Fibroblast of lung (primary cell): ENCODE results near the gene CRYBG1. TPM values are rescaled to one million over a fixed set of nuclear protein-coding genes. Genes with fewer than 3 reads are reported as not detected.
A peak's percentile ranks its signal among the peaks of the same experiment; 100 is the strongest.

Experiments
- DNase-seq, 2 donors: peaks; one replicate each; pipeline versions ENCODE4 v3.0.0 to v3.0.0-alpha.2; 2010; ENCODE audit warnings: low read depth in 2 of 2
- H2AFZ ChIP-seq: 2 replicates; pipeline ENCODE4 v1.5.1; 2012; ENCODE audit warnings: low read length, control low read depth, inconsistent platforms
- H3K27ac ChIP-seq: 2 replicates; pipeline ENCODE4 v1.5.1; 2011; ENCODE audit warnings: low read length, control low read depth; ENCODE audit not compliant: insufficient read depth
- H3K27me3 ChIP-seq: 2 replicates; pipeline ENCODE4 v1.5.1; 2011; ENCODE audit warnings: mild to moderate bottlenecking, low read length; ENCODE audit not compliant: control insufficient read depth, insufficient read depth
- H3K36me3 ChIP-seq: 2 replicates; pipeline ENCODE4 v1.5.1; 2011; ENCODE audit warnings: low read length; ENCODE audit not compliant: control insufficient read depth, insufficient read depth
- H3K4me1 ChIP-seq: 2 replicates; pipeline ENCODE4 v1.5.1; 2011; ENCODE audit warnings: low read length; ENCODE audit not compliant: control insufficient read depth, insufficient read depth; ENCODE audit errors: extremely low read depth
- H3K4me2 ChIP-seq: 2 replicates; pipeline ENCODE4 v1.5.1; 2011; ENCODE audit warnings: low read length, control low read depth; ENCODE audit not compliant: insufficient read depth; ENCODE audit errors: extremely low read depth
- H3K4me3 ChIP-seq, 4 experiments: fragments of 200-600 bp in 1 of 4; sonication (generic) in 1 of 4; replicated peaks in 1 of 4; 2 replicates each; pipeline ENCODE4 v1.5.1; 2011 to 2016; ENCODE audit warnings: low read length in 4 of 4, low read depth in 3 of 4, mild to moderate bottlenecking in 3 of 4, control low read depth in 2 of 4, inconsistent platforms in 1 of 4, mixed read lengths in 1 of 4; ENCODE audit not compliant: insufficient read depth in 1 of 4; ENCODE audit errors: control extremely low read depth in 1 of 4
- H3K79me2 ChIP-seq: 2 replicates; pipeline ENCODE4 v1.5.1; 2012; ENCODE audit warnings: mild to moderate bottlenecking, low read length, inconsistent platforms; ENCODE audit not compliant: control insufficient read depth, insufficient read depth
- H3K9ac ChIP-seq: 2 replicates; pipeline ENCODE4 v1.5.1; 2011; ENCODE audit warnings: mild to moderate bottlenecking, low read length, control low read depth; ENCODE audit not compliant: insufficient read depth
- H3K9me3 ChIP-seq: 2 replicates; pipeline ENCODE4 v1.5.1; 2012; ENCODE audit warnings: low read depth, low read length; ENCODE audit not compliant: control insufficient read depth, insufficient read depth
- H4K20me1 ChIP-seq: 2 replicates; pipeline ENCODE4 v1.5.1; 2011; ENCODE audit warnings: low read length; ENCODE audit not compliant: control insufficient read depth, insufficient read depth; ENCODE audit errors: extremely low read depth
- EZH2 ChIP-seq: IDR thresholded peaks from 2 replicates; pipeline ENCODE4 v1.5.1; 2012; ENCODE audit warnings: low read length, control low read depth, mild to moderate bottlenecking; ENCODE audit errors: missing control alignments
- polyA plus RNA-seq, 2 donors: library from polyadenylated mRNA; depleted of rRNA in 1 of 2; stranded (reverse) in 1 of 2; unstranded in 1 of 2; fragments of >200 nt; gene quantifications; 2 replicates each; pipeline ENCODE4 v1.2.1, GENCODE V29; 2011 to 2012; ENCODE audit warnings: missing spikeins in 1 of 2
- total RNA-seq: library from RNA; depleted of rRNA; stranded (reverse); fragments of >200 nt; gene quantifications from 2 replicates; pipeline ENCODE4 v1.2.1, GENCODE V29; 2014
- TF ChIP-seq, protein P1 (sequence below), 2 donors: IDR thresholded peaks in 1 of 2; conservative IDR thresholded peaks in 1 of 2; 1 replicate in 1 of 2; 2 replicates in 1 of 2; pipeline ENCODE4 v1.5.1; 2011 to 2012; ENCODE audit warnings: low read length in 2 of 2, control low read depth in 1 of 2, inconsistent platforms in 1 of 2, low read depth in 1 of 2, mild to moderate bottlenecking in 1 of 2

The CRYBG1 gene
- total and polyA plus RNA-seq, 2 donors (not counting 1 experiment from before 2014, with no cell fraction given), result 4.3 to 10.1 TPM

DNA sequence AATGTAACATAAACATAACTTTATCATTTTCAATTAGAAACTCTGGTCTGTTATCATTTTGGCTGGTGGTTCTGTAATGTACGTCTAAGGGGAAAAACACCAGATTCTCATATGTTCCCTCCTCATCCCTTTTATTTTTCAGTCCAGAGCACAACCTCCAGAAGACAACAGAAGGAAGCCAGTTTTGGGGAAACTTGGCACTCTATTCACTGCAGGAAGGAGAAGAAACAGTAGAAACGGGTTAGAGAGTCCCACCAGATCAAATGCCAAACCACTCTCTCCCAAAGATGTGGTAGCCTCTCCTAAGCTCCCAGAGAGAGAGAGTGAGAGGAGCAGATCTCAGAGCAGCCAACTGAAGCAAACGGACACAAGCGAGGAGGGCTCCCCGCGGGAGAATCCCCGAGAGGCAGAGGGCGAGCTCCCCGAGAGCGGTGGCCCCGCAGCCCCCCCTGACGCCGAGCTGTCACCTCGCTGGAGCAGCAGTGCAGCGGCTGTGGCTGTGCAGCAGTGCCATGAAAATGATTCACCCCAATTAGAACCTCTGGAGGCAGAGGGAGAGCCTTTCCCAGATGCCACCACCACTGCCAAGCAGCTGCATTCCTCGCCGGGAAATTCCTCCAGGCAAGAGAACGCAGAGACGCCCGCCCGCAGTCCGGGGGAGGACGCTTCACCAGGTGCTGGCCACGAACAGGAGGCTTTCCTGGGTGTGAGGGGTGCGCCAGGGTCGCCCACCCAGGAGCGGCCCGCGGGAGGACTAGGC lies 151.0 kb downstream of the CRYBG1 start:
- H2AFZ ChIP-seq, result peak overlapping the region; percentile 82
- peaks cover 8% of the 10 kb centered on the region for H3K27me3 ChIP-seq
- peak; percentile 34 to 63 for DNase-seq
- TF ChIP-seq, protein P1, sequence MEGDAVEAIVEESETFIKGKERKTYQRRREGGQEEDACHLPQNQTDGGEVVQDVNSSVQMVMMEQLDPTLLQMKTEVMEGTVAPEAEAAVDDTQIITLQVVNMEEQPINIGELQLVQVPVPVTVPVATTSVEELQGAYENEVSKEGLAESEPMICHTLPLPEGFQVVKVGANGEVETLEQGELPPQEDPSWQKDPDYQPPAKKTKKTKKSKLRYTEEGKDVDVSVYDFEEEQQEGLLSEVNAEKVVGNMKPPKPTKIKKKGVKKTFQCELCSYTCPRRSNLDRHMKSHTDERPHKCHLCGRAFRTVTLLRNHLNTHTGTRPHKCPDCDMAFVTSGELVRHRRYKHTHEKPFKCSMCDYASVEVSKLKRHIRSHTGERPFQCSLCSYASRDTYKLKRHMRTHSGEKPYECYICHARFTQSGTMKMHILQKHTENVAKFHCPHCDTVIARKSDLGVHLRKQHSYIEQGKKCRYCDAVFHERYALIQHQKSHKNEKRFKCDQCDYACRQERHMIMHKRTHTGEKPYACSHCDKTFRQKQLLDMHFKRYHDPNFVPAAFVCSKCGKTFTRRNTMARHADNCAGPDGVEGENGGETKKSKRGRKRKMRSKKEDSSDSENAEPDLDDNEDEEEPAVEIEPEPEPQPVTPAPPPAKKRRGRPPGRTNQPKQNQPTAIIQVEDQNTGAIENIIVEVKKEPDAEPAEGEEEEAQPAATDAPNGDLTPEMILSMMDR (conservative IDR thresholded peaks at IDR 0.05 in 1 of 2, IDR thresholded peaks at IDR 0.05 in 1 of 2; ENCODE audit: low read depth in 1 of 2, low read length in 2 of 2), result no peak
- TF ChIP-seq EZH2, result no peak
- H3K4me1 ChIP-seq, result peaks cover 12% of the 10 kb centered on the region
- H3K4me2 ChIP-seq, result peak overlapping the region; percentile 81
- H4K20me1 ChIP-seq, result no peaks in the 10 kb centered on the region
- no peak overlapping the region for H3K9ac ChIP-seq
- H3K36me3 ChIP-seq, result no peaks in the 10 kb centered on the region
- peak overlapping the region; percentile 68 to 80 (median 76) for H3K4me3 ChIP-seq
- peak overlapping the region; percentile 72 for H3K27ac ChIP-seq
- no peaks in the 10 kb centered on the region for H3K79me2 ChIP-seq
- no peaks in the 10 kb centered on the region for H3K9me3 ChIP-seq

DNA sequence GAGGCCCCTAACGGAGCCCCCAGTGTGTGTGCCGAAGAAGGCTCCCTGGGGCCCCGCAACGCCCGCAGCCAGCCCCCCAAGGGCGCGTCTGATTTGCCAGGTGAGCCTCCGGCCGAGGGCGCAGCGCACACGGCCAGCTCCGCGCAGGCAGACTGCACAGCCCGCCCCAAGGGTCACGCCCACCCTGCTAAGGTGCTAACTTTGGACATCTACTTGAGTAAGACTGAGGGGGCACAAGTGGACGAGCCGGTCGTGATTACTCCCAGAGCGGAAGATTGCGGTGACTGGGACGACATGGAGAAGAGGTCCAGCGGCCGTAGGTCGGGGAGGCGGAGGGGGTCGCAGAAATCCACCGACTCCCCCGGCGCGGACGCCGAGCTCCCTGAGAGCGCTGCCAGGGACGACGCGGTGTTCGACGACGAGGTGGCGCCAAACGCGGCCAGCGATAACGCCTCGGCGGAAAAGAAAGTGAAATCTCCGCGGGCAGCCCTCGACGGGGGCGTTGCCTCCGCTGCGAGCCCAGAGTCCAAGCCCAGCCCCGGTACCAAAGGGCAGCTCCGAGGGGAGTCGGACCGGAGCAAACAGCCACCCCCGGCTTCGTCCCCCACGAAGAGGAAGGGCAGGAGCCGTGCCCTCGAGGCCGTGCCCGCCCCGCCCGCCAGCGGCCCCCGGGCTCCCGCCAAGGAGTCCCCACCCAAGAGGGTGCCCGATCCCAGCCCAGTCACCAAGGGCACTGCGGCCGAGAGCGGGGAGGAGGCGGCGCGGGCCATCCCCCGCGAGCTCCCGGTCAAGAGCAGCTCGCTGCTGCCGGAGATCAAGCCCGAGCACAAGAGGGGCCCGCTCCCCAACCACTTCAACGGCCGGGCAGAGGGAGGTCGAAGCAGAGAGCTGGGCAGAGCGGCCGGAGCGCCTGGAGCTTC lies 151.8 kb downstream of the CRYBG1 start:
- Histone ChIP-seq H3K4me3 (peak overlapping the region; percentile 68 to 80 (median 76)), H2AFZ (peak overlapping the region; percentile 82), H3K79me2 (no peaks in the 10 kb centered on the region), H3K36me3 (no peaks in the 10 kb centered on the region), H4K20me1 (no peaks in the 10 kb centered on the region), H3K4me2 (peak overlapping the region; percentile 81), H3K27ac (peak overlapping the region; percentile 72), H3K9me3 (no peaks in the 10 kb centered on the region), H3K9ac (peak overlapping the region; percentile 76), H3K4me1 (peaks cover 12% of the 10 kb centered on the region), H3K27me3 (peaks cover 8% of the 10 kb centered on the region)
- TF ChIP-seq, protein P1 (conservative IDR thresholded peaks at IDR 0.05 in 1 of 2, IDR thresholded peaks at IDR 0.05 in 1 of 2; ENCODE audit: low read depth in 1 of 2, low read length in 2 of 2), result peak; percentile 21 to 25
- no peak for TF ChIP-seq EZH2
- DNase-seq, result peak; percentile 39 to 56

DNA sequence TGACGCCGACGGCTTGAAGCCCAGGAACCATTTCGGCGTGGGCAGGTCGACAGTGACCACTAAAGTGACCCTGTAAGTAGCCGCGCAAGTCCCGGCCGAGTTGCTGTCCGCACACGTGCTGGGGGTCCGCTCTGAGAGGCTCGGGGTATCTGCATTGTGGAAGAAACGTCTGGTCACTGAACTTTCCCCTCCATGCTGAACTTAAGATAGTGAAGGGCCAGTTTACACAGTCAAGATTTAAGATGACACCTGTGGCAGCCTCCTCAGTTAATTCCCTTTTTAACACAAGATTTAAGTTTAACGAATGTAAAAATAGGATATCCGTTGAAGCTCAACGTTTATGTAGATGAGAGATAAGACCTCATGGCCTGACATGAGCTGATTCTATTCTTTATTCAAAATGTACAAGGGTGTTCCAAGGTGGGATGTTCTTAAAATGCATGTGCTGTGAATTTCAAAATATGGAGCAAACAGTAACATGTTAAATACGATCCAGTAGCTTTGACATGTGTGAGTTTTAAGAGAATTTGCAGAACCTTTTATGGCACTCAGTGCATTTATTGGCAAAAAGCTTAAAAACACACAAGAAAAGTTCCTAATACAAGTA lies 152.6 kb downstream of the CRYBG1 start:
- H3K27ac ChIP-seq, result peak overlapping the region; percentile 72

More for the DNA sequence above, 152.6 kb downstream of the CRYBG1 start:
- Histone ChIP-seq H2AFZ (peak overlapping the region; percentile 37), H3K4me3 (peak overlapping the region; percentile 68 to 80 (median 76)), H4K20me1 (no peaks in the 10 kb centered on the region), H3K79me2 (no peaks in the 10 kb centered on the region), H3K4me1 (peaks cover 12% of the 10 kb centered on the region), H3K4me2 (peak overlapping the region; percentile 49), H3K27me3 (peaks cover 8% of the 10 kb centered on the region), H3K9ac (peak overlapping the region; percentile 76), H3K9me3 (no peaks in the 10 kb centered on the region), H3K36me3 (no peaks in the 10 kb centered on the region)
- TF ChIP-seq, protein P1 (conservative IDR thresholded peaks at IDR 0.05 in 1 of 2, IDR thresholded peaks at IDR 0.05 in 1 of 2; ENCODE audit: low read depth in 1 of 2, low read length in 2 of 2), result no peak
- no peak for TF ChIP-seq EZH2
- DNase-seq, result peak in 1 of 2 donors; percentile 36
